NCI-H226 (cell line): ENCODE measurements around the gene CACNA1H.
"Not testable (repeated sequence)": the region's sequence is repeated elsewhere in the genome, so short reads cannot be mapped to it uniquely, and the experiment has no call there.

Source experiments
- DNase-seq: peaks from one replicate; pipeline ENCODE4 v3.0.0-alpha.2; 2015

The CACNA1H gene

GRCh38 chr16:1194665-1195392 is 41.9 kb downstream of the CACNA1H start:
- no peak for DNase-seq

- no peak for DNase-seq
These were observed 42.4 kb downstream of the CACNA1H start for GRCh38 chr16:1195393-1195666.

- no peak for DNase-seq
These were observed 43.6 kb downstream of the CACNA1H start for GRCh38 chr16:1196494-1196893.

GRCh38 chr16:1197237-1197866 is 44.4 kb downstream of the CACNA1H start:
- no peak for DNase-seq

- DNase-seq, result no peak
These were observed 45.3 kb downstream of the CACNA1H start for GRCh38 chr16:1198194-1198593.

- not testable (repeated sequence) for DNase-seq
These were observed 45.9 kb downstream of the CACNA1H start for GRCh38 chr16:1198671-1199346.

- DNase-seq, result no peak
These were observed 46.6 kb downstream of the CACNA1H start for GRCh38 chr16:1199347-1200013.

GRCh38 chr16:1200014-1200627 is 47.2 kb downstream of the CACNA1H start:
- DNase-seq, result no peak

GRCh38 chr16:1201444-1201843 is 48.5 kb downstream of the CACNA1H start:
- no peak for DNase-seq

GRCh38 chr16:1202274-1202673 is 49.4 kb downstream of the CACNA1H start:
- no peak for DNase-seq

GRCh38 chr16:1204933-1205332 is 52.0 kb downstream of the CACNA1H start:
- DNase-seq, result no peak

- DNase-seq, result no peak
These were observed 53.4 kb downstream of the CACNA1H start for GRCh38 chr16:1206326-1206725.

- no peak for DNase-seq
These were observed 53.9 kb downstream of the CACNA1H start for GRCh38 chr16:1206786-1207185.

- DNase-seq, result no peak
These were observed 55.4 kb downstream of the CACNA1H start for GRCh38 chr16:1208239-1208830.

- DNase-seq, result no peak
These were observed 56.2 kb downstream of the CACNA1H start for GRCh38 chr16:1209081-1209480.

- DNase-seq, result no peak
These were observed 57.6 kb downstream of the CACNA1H start for GRCh38 chr16:1210461-1210860.

GRCh38 chr16:1211451-1212268 is 58.8 kb downstream of the CACNA1H start:
- no peak for DNase-seq

- no peak for DNase-seq
These were observed 59.8 kb downstream of the CACNA1H start for GRCh38 chr16:1212616-1213194.

GRCh38 chr16:1213231-1213630 is 60.3 kb downstream of the CACNA1H start:
- no peak for DNase-seq

- no peak for DNase-seq
These were observed 61.0 kb downstream of the CACNA1H start for GRCh38 chr16:1213796-1214372.

- DNase-seq, result no peak
These were observed 61.8 kb downstream of the CACNA1H start for GRCh38 chr16:1214719-1215118.
